ENCODE measurements around the gene CHRNE.

Gene CHRNE

DNA sequence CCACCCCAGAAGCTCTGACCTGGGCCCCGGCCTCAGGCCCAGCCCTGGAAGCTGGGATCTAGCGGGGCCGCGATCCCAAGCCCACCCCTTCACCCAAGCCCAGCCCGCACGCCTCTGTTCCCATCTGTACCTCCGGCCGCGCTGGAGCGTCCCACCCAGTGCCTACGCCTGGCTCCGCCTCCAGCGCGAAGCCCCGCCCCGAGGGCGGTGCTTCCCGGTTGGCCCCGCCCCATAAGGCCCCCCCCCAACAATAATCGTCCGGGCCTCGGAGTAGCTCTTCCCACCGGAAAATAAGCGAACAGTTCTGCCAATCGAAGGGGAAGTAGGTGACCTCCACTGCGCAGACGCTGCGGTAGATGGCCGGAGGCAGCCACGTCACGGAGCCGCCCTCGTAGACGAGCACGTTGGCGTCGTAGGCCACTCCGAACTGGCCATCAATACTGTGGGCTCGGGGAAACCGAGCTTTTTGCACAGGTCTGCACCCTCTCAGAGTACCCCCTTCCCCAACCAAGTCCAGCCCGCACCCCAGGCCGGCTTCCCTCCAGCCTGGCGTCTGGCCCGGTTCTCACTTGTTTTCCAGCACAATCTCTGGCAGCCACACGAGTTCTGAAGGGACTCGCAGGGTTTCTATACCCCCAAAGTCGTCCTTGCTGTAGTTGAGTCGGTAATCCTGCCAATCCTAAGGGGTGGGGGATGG is 1.1 kb downstream of the CHRNE start:
- no peak for DNase-seq

DNA sequence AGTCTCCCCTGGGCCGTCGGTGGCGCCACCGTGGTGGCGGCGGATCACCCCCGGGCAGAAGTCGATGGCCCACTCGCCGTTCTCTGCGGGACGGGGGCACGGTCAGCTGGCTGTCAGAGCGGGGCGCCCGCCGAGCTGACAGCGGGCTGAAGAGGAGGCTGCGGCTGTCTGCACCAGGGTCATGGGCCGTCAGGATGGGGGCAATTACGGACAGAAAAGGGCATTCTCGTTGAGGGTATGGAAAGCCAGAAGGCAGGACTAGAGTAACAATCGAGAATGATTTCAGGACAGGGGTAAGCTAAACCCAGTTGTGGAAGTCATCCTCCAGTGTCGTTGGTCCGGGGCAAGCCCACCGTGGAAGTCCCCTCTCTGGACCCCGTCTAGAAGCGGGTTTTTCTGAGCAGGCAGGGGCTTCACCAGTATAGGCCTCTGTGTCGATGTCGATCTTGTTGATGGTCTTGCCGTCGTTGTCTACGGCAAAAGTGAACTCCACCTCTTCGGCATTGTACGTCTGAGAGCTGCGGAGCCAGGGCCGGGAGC is 1.7 kb downstream of the CHRNE start:
- no peak for DNase-seq

DNA sequence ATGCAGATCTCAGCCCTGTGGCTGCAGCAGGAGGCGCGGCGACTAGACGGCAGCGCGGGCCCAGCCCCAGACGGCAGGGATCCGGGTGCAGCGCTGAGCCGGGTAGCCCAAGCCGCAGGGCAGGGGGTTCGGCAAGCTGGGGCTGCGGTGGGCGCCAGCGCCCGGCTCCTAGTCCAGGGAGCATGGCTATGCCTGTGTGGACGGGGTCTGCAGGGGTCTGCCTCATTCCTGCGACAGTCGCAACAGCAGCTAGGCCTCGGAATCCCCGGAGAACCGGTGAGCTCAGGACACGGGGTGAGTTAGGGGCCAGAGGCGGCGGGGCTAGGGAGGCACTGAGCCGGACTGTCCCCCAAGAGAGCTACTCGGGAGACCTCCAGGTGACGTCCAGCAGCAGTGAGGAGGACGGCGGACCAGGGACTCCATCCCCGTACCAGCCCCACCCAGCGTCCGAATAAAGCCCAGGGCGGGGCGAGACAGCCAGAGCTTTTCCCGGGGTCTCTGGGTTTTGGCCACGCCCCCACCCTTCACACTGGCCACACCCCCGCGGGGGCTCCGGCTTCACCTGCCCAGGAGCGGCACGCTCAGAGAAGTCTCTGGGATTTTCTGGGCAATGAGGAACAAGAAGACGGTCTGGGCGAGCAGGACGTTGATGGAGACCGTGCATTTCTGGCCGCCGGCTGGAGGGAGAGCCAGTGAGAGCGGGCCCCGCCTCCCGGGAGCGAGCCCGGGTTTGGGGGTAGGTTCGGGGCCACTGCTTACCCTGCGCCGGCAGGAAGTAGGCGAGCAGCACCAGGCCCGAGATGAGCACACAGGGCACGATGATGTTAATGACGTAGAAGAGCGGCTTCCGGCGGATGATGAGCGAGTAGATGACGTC is 2.4 kb downstream of the CHRNE start:
- DNase-seq = no peak

DNA sequence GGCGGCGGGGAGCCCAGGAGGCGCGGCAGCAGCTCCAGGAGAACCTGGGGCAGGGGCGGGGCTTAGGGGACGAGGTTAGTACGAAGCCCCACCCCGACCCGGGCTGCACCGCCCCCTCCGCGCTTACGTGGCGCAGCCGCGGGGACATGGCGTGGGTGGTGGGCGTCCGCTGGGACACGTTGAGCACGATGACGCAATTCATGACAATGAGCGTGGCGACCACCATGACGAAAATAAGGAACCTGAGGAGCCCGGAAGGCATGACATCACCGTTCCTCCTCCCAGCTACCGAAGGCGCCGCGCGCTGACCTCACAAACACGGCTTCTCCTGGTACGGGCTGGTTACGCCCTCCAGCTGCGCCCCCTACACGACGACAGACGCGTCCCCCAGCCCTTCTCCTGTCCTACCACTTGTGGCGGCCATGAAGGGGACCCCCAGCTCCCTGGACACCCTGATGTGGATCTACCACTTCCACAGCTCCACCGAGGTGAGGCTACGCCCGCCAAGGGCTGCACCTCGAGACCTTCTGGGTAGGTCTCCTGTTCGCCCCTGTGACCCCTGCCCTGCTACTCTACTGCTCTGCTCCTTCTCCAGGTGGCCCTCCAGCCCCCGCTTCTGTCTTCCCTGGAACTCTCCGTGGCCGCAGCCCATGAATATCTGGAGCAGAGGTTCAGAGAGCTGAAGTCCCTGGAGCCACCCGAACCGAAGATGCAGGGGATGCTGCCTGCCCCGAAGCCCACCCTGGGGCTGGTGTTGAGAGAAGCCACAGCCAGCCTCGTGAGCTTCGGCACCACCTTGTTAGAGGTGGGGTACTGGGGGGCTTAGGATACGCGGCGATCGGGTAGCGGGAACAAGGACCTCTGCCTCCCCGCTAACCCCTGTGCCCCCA is 3.3 kb downstream of the CHRNE start, which contains the start of gene C17orf107:
Gene C17orf107, plus strand, starts transcription at position 196 of the 890 bp plus-strand sequence. Its CDS starts 227 bp downstream, at position 423.
- DNase-seq = peak; percentile 67

DNA sequence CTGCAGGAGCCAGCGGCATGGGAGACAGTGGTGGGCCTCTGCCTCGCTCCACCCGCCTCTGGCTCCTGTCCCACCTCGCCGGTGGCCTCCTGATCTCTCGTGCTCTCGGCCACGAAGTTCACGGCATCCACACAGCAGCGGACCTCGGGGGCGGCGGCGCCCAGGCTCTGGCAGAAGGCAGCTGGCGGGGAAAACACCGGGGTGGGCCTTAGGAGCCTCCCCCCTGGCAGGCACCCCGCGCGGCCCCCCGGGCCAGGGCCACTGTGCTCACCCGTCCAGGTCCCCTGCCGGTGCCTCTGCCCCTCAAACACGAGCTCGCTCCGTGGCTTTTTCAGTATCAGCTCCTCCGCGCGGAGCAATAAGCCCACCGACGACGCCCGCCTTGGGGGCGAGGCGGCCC is 4.0 kb downstream of the CHRNE start:
- DNase-seq = no peak

DNA sequence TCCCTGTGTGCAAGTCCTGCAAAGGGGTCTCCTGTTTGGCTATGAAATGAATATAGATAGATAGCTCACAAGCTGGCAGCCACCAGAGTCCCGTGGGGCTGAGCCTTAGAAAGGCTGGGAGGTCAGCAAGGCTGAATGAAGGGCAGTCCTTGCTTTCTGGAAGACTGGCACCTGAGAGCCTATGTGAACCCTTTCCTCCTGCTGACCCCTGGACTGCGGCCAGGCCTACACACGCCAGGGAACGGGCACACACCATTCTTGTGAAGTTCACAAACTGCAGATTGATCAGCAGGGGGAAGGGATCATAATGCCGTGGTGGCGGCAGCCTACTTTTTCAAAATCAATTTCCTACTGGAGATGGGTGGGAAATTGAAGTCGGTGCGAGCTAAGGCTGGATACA is 4.5 kb downstream of the CHRNE start:
- DNase-seq = no peak

DNA sequence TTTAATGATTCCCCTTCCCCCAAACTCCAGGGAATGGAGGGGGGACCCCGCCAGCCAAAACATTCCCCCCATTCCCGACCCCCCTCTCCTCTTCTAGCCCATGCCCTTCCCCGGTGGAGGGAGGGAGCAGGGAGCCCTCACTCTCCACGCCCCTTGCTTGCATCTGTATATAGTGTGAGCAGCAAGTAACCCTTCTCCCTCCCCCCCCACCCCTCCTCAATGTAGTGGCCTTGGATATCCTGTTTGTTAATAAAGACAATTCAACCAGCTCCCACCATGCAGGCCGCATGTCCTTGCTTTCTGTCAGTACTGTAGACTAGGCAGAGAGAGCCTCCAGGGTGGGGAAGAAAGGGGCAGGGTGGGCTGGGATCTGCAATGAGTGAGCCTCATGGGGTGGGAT is 5.1 kb downstream of the CHRNE start:
- no peak for DNase-seq

DNA sequence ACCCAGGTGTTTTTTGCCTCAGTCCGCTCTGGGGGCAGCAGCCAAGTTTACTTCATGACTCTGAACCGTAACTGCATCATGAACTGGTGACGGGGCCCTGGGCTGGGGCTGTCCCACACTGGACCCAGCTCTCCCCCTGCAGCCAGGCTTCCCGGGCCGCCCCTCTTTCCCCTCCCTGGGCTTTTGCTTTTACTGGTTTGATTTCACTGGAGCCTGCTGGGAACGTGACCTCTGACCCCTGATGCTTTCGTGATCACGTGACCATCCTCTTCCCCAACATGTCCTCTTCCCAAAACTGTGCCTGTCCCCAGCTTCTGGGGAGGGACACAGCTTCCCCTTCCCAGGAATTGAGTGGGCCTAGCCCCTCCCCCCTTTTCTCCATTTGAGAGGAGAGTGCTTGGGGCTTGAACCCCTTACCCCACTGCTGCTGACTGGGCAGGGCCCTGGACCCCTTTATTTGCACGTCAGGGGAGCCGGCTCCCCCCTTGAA is 5.7 kb downstream of the CHRNE start:
- no peak for DNase-seq

DNA sequence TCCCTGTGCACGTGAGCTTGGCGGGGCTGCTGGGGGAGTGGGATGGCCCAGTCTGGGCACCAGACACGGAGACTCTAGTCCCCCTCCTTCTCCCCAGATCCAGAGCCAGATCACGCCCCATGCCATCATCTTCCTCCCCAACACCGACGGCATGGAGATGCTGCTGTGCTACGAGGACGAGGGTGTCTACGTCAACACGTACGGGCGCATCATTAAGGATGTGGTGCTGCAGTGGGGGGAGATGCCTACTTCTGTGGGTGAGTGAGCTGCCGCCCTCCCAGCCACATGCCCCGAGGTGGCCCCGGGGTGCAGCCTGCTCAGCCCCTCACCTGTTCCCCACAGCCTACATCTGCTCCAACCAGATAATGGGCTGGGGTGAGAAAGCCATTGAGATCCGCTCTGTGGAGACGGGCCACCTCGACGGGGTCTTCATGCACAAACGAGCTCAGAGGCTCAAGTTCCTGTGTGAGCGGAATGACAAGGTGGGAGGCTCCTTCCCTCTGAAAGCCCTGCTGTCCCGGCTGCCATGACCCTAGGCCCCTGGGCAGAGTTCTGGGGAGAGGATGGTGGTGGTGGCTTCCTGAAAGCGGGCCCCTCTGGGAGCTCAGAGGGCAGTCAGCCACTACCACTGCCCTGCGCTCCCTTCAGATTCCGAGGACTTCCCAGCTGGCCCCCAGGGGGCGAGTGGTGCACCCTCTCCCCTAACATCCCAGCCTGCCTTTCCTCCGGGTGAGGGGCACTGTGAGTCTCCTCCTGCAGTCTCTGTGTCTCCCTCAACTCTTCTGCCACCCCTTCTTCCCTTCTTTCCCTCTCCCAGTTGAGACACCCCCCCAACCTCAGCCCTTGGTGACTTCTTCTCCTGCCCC is 6.3 kb downstream of the CHRNE start:
- no peak for DNase-seq

DNA sequence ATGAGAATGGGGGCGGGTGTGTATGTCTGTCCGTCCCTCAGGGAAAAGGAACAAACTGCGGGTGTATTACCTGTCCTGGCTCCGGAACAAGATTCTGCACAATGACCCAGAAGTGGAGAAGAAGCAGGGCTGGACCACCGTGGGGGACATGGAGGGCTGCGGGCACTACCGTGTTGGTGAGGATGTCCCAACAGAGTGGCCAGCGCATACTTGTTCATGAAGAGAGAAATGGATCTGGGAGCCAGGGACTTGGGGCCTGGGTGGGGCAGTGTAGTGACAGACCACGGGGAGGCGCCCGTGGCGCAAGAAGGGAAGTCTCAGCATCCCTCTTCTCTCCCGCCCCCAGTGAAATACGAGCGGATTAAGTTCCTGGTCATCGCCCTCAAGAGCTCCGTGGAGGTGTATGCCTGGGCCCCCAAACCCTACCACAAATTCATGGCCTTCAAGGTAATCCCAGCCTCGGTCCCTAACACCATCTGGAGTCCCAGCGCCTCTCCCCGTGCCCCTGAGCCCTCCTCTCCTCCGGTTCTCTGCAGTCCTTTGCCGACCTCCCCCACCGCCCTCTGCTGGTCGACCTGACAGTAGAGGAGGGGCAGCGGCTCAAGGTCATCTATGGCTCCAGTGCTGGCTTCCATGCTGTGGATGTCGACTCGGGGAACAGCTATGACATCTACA is 7.1 kb downstream of the CHRNE start:
- DNase-seq = no peak

DNA sequence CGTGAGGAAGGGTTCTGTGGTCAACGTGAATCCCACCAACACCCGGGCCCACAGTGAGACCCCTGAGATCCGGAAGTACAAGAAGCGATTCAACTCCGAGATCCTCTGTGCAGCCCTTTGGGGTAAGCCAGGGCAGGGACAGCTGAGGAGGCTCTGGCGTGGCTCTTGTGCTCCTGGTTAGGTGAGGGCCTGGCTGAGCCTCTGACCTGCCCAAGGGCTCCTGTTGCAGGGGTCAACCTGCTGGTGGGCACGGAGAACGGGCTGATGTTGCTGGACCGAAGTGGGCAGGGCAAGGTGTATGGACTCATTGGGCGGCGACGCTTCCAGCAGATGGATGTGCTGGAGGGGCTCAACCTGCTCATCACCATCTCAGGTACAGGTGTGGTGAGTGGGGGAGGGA is 7.8 kb downstream of the CHRNE start:
- no peak for DNase-seq

DNA sequence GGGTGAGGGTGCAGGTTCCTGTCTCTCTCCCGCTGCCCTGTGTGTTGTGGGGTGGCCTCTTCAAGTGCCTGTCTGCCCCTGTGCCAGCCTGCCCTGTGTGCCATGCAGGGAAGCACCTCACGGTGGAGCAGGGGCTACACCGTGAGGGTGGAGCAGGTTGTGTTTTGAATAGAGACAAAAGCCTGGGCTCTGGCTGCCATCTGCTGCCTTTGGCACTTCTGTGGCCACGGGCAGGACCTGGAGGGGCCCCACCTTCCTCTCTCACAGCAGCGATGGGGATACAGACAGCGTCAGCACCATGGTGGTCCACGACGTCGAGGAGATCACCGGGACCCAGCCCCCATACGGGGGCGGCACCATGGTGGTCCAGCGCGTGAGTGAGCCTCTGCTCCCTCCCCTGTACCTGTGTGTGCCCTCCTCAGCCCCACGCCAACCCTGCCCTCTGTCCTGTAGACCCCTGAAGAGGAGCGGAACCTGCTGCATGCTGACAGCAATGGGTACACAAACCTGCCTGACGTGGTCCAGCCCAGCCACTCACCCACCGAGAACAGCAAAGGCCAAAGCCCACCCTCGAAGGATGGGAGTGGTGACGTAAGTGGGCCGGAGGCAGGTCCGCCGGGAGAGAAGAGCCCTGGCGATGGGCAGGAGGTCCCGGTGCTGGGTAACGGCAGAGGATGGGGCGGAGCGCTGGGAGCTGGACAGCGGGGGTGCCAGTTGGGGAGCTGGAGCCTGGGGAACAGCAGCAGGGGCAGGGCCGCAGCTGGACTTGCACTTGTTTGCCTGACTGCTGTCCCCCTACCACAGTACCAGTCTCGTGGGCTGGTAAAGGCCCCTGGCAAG is 9.0 kb downstream of the CHRNE start:
- DNase-seq = no peak

DNA sequence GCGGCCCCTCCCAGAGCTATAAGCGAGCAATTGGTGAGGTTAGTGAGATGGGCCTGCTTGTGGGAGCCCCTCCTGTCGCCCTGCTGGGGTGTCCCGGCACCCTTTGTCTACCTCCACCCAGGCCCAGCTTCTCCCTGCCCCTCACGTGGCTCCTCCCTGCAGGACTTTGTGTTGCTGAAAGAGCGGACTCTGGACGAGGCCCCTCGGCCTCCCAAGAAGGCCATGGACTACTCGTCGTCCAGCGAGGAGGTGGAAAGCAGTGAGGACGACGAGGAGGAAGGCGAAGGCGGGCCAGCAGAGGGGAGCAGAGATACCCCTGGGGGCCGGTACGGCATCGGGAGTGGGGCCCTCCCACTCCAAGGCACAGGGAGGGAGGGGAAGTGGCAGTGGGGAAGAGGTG is 9.6 kb downstream of the CHRNE start:
- DNase-seq = no peak

DNA sequence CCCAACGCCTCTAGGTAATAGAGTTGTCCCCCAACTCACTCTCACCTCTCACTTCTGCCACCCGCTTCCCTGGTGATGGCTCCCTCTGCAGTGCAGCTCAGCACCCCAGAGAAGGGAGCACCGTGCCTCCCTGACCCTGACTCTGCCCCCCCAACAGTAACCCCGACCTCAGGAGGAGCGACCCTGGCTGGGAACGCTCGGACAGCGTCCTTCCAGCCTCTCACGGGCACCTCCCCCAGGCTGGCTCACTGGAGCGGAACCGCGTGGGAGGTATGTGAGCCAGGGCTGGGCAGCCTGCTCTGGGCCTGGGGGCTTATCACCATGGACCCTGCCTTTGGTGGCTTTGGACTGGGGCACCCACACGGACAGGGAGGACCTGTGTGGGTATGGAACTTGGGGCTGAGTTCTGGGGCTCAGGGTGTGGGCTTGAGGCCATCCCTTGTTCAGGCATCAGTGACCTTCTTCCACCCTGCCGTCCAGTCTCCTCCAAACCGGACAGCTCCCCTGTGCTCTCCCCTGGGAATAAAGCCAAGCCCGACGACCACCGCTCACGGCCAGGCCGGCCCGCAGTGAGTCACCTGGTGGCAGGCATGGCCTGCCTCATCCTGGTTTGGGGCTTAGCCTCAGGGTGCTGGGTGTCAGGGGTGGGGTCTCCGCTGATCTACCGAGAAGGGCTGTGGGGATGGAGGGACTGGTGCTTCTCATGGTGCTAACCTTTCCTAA is 10.2 kb downstream of the CHRNE start:
- no peak for DNase-seq

DNA sequence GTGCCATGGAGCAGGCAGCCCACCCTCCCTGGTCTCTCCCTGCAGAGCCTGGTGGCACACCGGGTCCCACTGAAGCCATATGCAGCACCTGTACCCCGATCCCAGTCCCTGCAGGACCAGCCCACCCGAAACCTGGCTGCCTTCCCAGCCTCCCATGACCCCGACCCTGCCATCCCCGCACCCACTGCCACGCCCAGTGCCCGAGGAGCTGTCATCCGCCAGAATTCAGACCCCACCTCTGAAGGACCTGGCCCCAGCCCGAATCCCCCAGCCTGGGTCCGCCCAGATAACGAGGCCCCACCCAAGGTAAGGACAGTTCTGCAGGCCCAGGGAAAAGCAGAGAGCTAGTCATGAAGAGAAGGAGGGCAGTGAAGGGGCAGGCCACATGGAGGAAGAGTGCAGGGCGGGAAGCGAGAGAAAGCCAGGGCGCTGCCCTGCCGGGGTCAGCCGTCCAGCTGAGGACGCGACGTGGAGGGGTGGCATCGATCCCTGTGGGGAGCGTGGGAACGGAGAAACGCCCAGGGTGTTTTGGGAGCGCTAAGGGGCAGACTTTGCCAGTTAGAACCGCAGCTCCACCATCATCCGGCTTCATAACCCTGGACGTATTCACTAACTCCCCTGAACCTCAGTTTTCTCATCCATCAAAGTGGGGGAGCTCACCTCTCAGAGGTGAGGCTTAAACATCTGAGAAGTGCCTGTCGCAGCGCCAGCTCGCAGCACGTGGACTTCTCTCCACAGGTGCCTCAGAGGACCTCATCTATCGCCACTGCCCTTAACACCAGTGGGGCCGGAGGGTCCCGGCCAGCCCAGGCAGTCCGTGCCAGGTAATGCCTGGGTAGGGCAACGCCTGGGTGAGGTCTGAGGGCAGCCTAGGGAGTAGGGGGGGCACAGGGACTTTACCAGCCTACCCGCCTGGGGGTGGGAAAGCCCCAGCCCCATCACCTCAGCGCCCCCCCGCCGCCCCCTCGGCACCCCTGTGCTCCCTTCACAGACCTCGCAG is 11.2 kb downstream of the CHRNE start:
- DNase-seq = no peak

DNA sequence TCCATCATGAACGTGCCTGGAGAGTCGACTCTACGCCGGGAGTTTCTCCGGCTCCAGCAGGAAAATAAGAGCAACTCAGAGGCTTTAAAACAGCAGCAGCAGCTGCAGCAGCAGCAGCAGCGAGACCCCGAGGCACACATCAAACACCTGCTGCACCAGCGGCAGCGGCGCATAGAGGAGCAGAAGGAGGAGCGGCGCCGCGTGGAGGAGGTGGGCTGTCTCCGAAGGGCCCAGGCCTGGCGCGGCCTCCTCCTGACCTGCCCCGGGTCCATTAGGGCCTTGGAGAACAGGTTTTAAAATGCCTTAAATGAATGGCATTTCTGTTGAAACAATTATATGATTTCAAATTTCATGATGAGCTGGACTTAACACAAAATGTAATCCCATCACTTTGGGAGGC is 15.3 kb downstream of the CHRNE start:
- DNase-seq = no peak

DNA sequence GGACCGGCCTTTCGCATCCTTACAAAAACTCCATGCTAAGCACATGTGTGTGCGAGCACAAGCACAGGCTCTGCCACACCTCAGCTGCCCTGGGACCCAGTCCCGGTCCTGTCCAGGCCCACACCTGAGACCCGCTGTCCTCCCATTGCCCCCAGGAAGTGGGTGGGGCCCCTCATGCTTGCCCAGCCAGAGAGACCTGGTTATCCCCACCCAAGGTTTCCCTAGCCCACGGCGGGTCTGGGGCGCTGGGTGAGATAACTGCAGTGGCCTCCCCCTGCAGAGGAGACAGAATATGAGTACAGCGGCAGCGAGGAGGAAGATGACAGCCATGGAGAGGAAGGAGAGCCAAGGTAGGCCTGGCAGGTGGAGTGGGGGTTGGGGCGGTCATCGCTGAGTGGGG is 16.1 kb downstream of the CHRNE start:
- DNase-seq = no peak

DNA sequence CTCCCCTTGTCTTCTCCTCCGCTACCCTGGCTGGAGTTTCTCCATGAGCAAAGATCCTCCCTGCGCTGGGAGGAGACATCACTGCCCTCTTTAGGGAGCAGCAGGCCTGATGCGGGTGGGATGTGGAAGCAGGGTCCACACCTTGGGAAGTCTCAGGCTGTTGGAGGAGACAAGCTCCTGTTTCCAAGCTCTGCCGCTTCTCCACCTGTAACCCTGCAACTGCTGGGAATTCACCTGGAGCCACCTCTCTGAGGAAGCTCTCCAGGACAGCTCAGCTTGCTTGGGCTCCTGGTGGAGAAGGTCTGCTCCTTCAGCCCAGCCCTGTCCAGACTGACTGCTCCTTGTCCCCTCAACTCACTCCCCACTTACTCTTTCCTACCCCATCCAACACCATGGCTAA is 18.4 kb downstream of the CHRNE start:
- DNase-seq = no peak

All from RPMI8226 (cell line).